A673 (cell line): ENCODE results near the gene RPS19. TPM values are rescaled to one million over a fixed set of nuclear protein-coding genes. Genes with fewer than 3 reads are reported as not detected.

Source experiments
- BruUV-seq: library from RNA; stranded (reverse); fragments of 400-500 nt; replicated peaks from 2 replicates; lab custom pipeline; 2021; lab: Mats Ljungman, UMichigan
- CTCF ChIA-PET: fragments of 300-600 bp; sonication (Branson Sonifier 250); formaldehyde crosslinking; loops from one replicate; lab custom pipeline; 2022; ENCODE audit warnings: antibody characterized with exemption; lab: Charles Lee
- POLR2A ChIA-PET: fragments of 300-600 bp; sonication (Branson Sonifier 250); formaldehyde crosslinking; loops from one replicate; lab custom pipeline; 2022; ENCODE audit warnings: antibody characterized with exemption; ENCODE audit not compliant: low non-redundant PET; lab: Charles Lee
- DNase-seq: peaks from one replicate; pipeline ENCODE4 v3.0.0-alpha.2; 2015; ENCODE audit warnings: low spot score
- H3K27ac ChIP-seq: fragments of 200-600 bp; sonication (generic); 2 replicates; pipeline ENCODE4 v1.5.1; 2016; ENCODE audit warnings: mixed run types, low read depth, mild to moderate bottlenecking, mixed read lengths, antibody characterized with exemption, low read length; ENCODE audit not compliant: poor library complexity, severe bottlenecking
- H3K27me3 ChIP-seq: fragments of 200-600 bp; sonication (generic); replicated peaks from 2 replicates; pipeline ENCODE4 v1.6.1; 2017; ENCODE audit warnings: mixed run types, low read depth, mild to moderate bottlenecking, mixed read lengths, antibody characterized with exemption, low read length; ENCODE audit not compliant: insufficient read depth, poor library complexity
- H3K36me3 ChIP-seq: fragments of 200-600 bp; sonication (generic); 2 replicates; pipeline ENCODE4 v1.6.1; 2016; ENCODE audit warnings: mixed run types, mild to moderate bottlenecking, mixed read lengths, antibody characterized with exemption, low read length; ENCODE audit not compliant: insufficient read depth, poor library complexity, severe bottlenecking
- H3K4me1 ChIP-seq: fragments of 200-600 bp; sonication (generic); 2 replicates; pipeline ENCODE4 v1.6.1; 2017; ENCODE audit warnings: mixed run types, mild to moderate bottlenecking, mixed read lengths, antibody characterized with exemption, low read length; ENCODE audit not compliant: insufficient read depth, poor library complexity, severe bottlenecking
- H3K4me3 ChIP-seq: fragments of 200-600 bp; sonication (generic); 2 replicates; pipeline ENCODE4 v1.5.1; 2016; ENCODE audit warnings: low read depth, mixed run types, mild to moderate bottlenecking, mixed read lengths, low read length; ENCODE audit not compliant: poor library complexity, severe bottlenecking
- H3K9me3 ChIP-seq: fragments of 200-600 bp; sonication (generic); 2 replicates; pipeline ENCODE4 v1.6.1; 2016; ENCODE audit warnings: mixed run types, low read depth, mild to moderate bottlenecking, mixed read lengths, antibody characterized with exemption, low read length; ENCODE audit not compliant: poor library complexity, severe bottlenecking
- EZH2 ChIP-seq: fragments of 200-600 bp; sonication (generic); IDR thresholded peaks from 2 replicates; pipeline ENCODE4 v1.6.1; 2017; ENCODE audit warnings: borderline replicate concordance, low read depth, mild to moderate bottlenecking, mixed read lengths, antibody characterized with exemption, low read length; ENCODE audit not compliant: poor library complexity, severe bottlenecking
- intact Hi-C: fragments of 100-400 bp; cut with micrococcal nuclease; formaldehyde crosslinking; loops from one replicate; pipeline ENCODE4 v1.10.0; 2022; ENCODE audit not compliant: unreplicated experiment
- total RNA-seq: library from RNA; stranded (reverse); gene quantifications from 2 replicates; pipeline ENCODE4 v1.2.3, GENCODE V29; 2021
- TF ChIP-seq, protein P1 (sequence below): fragments of 300-800, 200-600 bp; sonication (generic); conservative IDR thresholded peaks from 2 replicates; pipeline ENCODE4 v1.5.1; 2017; ENCODE audit warnings: low read depth, mild to moderate bottlenecking, antibody characterized with exemption, low read length, moderate library complexity, mixed read lengths

RPS19 gene
- total RNA-seq, 1 experiment from 2014 or later = 2,559 TPM

GRCh38 chr19:41816761-41817160, 43.3 kb upstream of the RPS19 start:
- Histone ChIP-seq H3K36me3 (no peaks in the 10 kb centered on the region), H3K4me1 (no peaks in the 10 kb centered on the region), H3K9me3 (no peaks in the 10 kb centered on the region), H3K27ac (no peak overlapping the region), H3K27me3 (no peaks in the 10 kb centered on the region), H3K4me3 (no peak overlapping the region)
- no TSS peak for BruUV-seq
- ChIA-PET CTCF (no interaction called here), POLR2A (no interaction called here)
- DNase-seq = no peak
- TF ChIP-seq EZH2 = no peak
- TF ChIP-seq, protein P1, sequence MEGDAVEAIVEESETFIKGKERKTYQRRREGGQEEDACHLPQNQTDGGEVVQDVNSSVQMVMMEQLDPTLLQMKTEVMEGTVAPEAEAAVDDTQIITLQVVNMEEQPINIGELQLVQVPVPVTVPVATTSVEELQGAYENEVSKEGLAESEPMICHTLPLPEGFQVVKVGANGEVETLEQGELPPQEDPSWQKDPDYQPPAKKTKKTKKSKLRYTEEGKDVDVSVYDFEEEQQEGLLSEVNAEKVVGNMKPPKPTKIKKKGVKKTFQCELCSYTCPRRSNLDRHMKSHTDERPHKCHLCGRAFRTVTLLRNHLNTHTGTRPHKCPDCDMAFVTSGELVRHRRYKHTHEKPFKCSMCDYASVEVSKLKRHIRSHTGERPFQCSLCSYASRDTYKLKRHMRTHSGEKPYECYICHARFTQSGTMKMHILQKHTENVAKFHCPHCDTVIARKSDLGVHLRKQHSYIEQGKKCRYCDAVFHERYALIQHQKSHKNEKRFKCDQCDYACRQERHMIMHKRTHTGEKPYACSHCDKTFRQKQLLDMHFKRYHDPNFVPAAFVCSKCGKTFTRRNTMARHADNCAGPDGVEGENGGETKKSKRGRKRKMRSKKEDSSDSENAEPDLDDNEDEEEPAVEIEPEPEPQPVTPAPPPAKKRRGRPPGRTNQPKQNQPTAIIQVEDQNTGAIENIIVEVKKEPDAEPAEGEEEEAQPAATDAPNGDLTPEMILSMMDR = no peak
- intact Hi-C loops = no loop called here

DNA sequence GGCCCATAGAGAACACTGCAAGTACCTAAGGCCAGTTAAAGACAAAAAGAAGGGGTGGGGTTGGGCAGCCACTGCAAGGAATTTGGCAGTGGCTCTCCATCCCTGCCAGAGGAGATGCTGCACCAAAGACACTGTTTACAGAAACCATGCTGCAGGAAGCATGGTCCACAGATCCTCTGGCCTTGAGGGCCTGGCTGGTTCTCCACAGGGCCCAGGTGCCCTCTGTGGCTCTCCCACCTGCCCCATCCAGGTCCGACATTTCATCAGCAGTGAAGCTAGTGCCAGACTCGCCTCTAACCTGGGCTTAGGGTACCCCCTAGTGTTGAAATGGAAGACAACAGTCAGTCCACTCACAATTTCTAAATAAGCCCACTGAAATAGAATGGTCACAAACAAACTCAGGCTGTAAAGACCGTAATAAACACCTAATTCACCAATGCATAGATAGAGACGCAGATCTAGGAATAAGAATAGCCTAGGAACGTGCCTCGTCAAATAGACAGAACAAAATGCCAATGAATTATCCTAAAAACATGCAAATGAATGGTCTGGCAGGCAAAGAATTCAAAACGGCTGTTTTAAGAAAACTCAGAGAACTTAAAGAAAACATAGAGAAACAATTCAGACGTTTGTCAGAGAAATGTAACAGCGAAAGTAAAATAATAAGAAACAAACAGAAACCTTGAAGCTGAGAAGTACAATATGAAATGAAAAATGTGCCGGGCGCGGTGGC, 38.9 kb upstream of the RPS19 start:
- ChIA-PET CTCF (interaction anchor here (0.6 to 1.1 kb wide), 7 partner anchors 10 to 435 kb away, joined by 3 to 17 read pairs (median 5); no protein-coding TSS in a partner anchor), POLR2A (interaction anchor here (0.6 kb wide), 1 partner anchor 311 kb away, joined by 6 read pairs; the partner anchor contains the start of gene POU2F2)
- no TSS peak for BruUV-seq
- Histone ChIP-seq H3K9me3 (no peaks in the 10 kb centered on the region), H3K4me3 (no peak overlapping the region), H3K27me3 (no peaks in the 10 kb centered on the region), H3K27ac (no peak overlapping the region), H3K4me1 (no peaks in the 10 kb centered on the region), H3K36me3 (no peaks in the 10 kb centered on the region)
- TF ChIP-seq, protein P1 = peak; percentile 84
- TF ChIP-seq EZH2 = no peak
- peak; percentile 73 for DNase-seq
- intact Hi-C loops = loop anchor here (1.0 to 2.0 kb wide), 2 partner anchors 26 to 68 kb away; no protein-coding TSS in a partner anchor

- BruUV-seq = no TSS peak
- no peak overlapping the region for H3K27ac ChIP-seq
- ChIA-PET CTCF (interaction anchor here (0.6 kb wide), 1 partner anchor 21 kb away, joined by 5 read pairs; no protein-coding TSS in a partner anchor), POLR2A (no interaction called here)
- no peaks in the 10 kb centered on the region for H3K27me3 ChIP-seq
- H3K36me3 ChIP-seq = no peaks in the 10 kb centered on the region
- TF ChIP-seq, protein P1 = no peak
- no peak for TF ChIP-seq EZH2
- DNase-seq = no peak
- H3K4me3 ChIP-seq = no peak overlapping the region
- no peaks in the 10 kb centered on the region for H3K4me1 ChIP-seq
- H3K9me3 ChIP-seq = no peaks in the 10 kb centered on the region
- intact Hi-C loops = no loop called here
Observed at GRCh38 chr19:41837981-41838708, 21.9 kb upstream of the RPS19 start.
